B cell (primary cell): ENCODE data around the gene GRHPR. TPM values are rescaled to one million over a fixed set of nuclear protein-coding genes. Genes with fewer than 3 reads are reported as not detected.

Source experiments
- ATAC-seq: fragments of 200-7000 bp; cut with Tn5 transposase; one replicate; pipeline ENCODE4 v1.10.0; 2021; ENCODE audit warnings: low read depth, mild to moderate bottlenecking, moderate number of reproducible peaks, moderate library complexity
- CTCF ChIA-PET: fragments of 350-600 bp; sonication (Branson Sonifier 250); formaldehyde crosslinking; loops from one replicate; lab custom pipeline; 2021; ENCODE audit warnings: antibody characterized with exemption, inconsistent platforms; lab: Charles Lee
- POLR2A ChIA-PET: fragments of 350-600 bp; sonication (Branson Sonifier 250); formaldehyde crosslinking; loops from one replicate; lab custom pipeline; 2021; ENCODE audit warnings: antibody characterized with exemption; lab: Charles Lee
- DNase-seq: peaks from one replicate; pipeline ENCODE4 v3.0.0; 2013
- H2AFZ ChIP-seq: 2 replicates; pipeline ENCODE4 v1.6.1; 2012; ENCODE audit warnings: mild to moderate bottlenecking, low read depth, low read length; ENCODE audit not compliant: insufficient read depth, poor library complexity, severe bottlenecking
- H3K27ac ChIP-seq, 2 donors: 1 replicate in 1 of 2; 2 replicates in 1 of 2; pipeline ENCODE4 v1.5.1; 2012 to 2013; ENCODE audit warnings: low read length in 2 of 2, mild to moderate bottlenecking in 2 of 2, moderate library complexity in 1 of 2
- H3K27me3 ChIP-seq, 4 experiments: fragments of 200-600 bp in 1 of 4; sonication (generic) in 1 of 4; replicated peaks in 1 of 4; 1 replicate in 2 of 4; 2 replicates in 2 of 4; pipeline versions ENCODE4 v1.6.1 to v1.7.0; 2013 to 2016; ENCODE audit warnings: low read length in 3 of 4, mild to moderate bottlenecking in 2 of 4, mixed read lengths in 1 of 4, moderate library complexity in 1 of 4; ENCODE audit not compliant: insufficient read depth in 4 of 4, control insufficient read depth in 3 of 4; ENCODE audit errors: control extremely low read depth in 1 of 4
- H3K36me3 ChIP-seq, 2 experiments: replicated peaks in 1 of 2; 1 replicate in 1 of 2; 2 replicates in 1 of 2; pipeline versions ENCODE4 v1.6.1 to v1.7.1; 2013; ENCODE audit warnings: low read length in 1 of 2; ENCODE audit not compliant: insufficient read depth in 2 of 2, control insufficient read depth in 1 of 2; ENCODE audit errors: control extremely low read depth in 1 of 2, extremely low read depth in 1 of 2
- H3K4me1 ChIP-seq, 2 donors: fragments of 200-600 bp in 1 of 2; sonication (generic) in 1 of 2; 1 replicate in 1 of 2; 2 replicates in 1 of 2; pipeline versions ENCODE4 v1.5.1 to v1.6.1; 2013 to 2017; ENCODE audit warnings: low read length in 2 of 2; ENCODE audit not compliant: control insufficient read depth in 2 of 2, insufficient read depth in 2 of 2
- H3K4me2 ChIP-seq: replicated peaks from 2 replicates; pipeline ENCODE3; 2012; ENCODE audit warnings: mild to moderate bottlenecking, low read depth, low read length; ENCODE audit not compliant: poor library complexity, severe bottlenecking
- H3K4me3 ChIP-seq, 5 experiments: fragments of 200-600 bp in 1 of 5; sonication (generic) in 1 of 5; 1 replicate in 3 of 5; 2 replicates in 2 of 5; pipeline versions ENCODE4 v1.5.1 to v1.7.0; 2011 to 2016; ENCODE audit warnings: low read length in 4 of 5, mild to moderate bottlenecking in 4 of 5, low read depth in 2 of 5, control low read depth in 1 of 5, moderate library complexity in 1 of 5; ENCODE audit not compliant: insufficient read depth in 1 of 5; ENCODE audit errors: control extremely low read depth in 1 of 5, extremely low read depth in 1 of 5
- H3K79me2 ChIP-seq: fragments of 200-600 bp; sonication (generic); one replicate; pipeline ENCODE4 v1.6.0; 2016; ENCODE audit warnings: low read length; ENCODE audit not compliant: control insufficient read depth, insufficient read depth
- H3K9ac ChIP-seq: fragments of 200-600 bp; sonication (generic); 2 replicates; pipeline ENCODE4 v1.6.1; 2017; ENCODE audit warnings: mild to moderate bottlenecking, low read length, moderate library complexity
- H3K9me3 ChIP-seq, 3 donors: one replicate each; pipeline versions ENCODE4 v1.6.1 to v1.7.1; 2013; ENCODE audit warnings: low read length in 2 of 3; ENCODE audit not compliant: control insufficient read depth in 2 of 3, insufficient read depth in 1 of 3; ENCODE audit errors: control extremely low read depth in 1 of 3
- H4K20me1 ChIP-seq: 2 replicates; pipeline ENCODE4 v1.6.0; 2012; ENCODE audit warnings: mild to moderate bottlenecking, low read length; ENCODE audit not compliant: insufficient read depth, control insufficient read depth, poor library complexity, severe bottlenecking
- H3K27ac Mint-ChIP-seq: one replicate; pipeline ENCODE4 v1.8.0; 2021; ENCODE audit warnings: mixed read lengths
- H3K27me3 Mint-ChIP-seq: one replicate; pipeline ENCODE4 v1.8.0; 2021; ENCODE audit warnings: mixed read lengths
- H3K4me1 Mint-ChIP-seq: one replicate; pipeline ENCODE4 v1.8.0; 2021; ENCODE audit warnings: mixed read lengths
- H3K4me3 Mint-ChIP-seq: one replicate; pipeline ENCODE4 v1.8.0; 2021; ENCODE audit warnings: mixed read lengths
- H3K9me3 Mint-ChIP-seq: one replicate; pipeline ENCODE4 v1.8.0; 2022; ENCODE audit warnings: mixed read lengths; ENCODE audit not compliant: insufficient read depth
- CTCF ChIP-seq: fragments of 200-600 bp; IDR thresholded peaks from one replicate; pipeline ENCODE4 v1.8.0; 2022; ENCODE audit warnings: antibody characterized with exemption, mild to moderate bottlenecking
- EZH2 ChIP-seq: IDR thresholded peaks from 2 replicates; pipeline ENCODE4 v1.6.1; 2012; ENCODE audit warnings: borderline replicate concordance, low read depth, mild to moderate bottlenecking, moderate library complexity, low read length; ENCODE audit not compliant: insufficient read depth, poor library complexity, severe bottlenecking
- WGBS: methylation state at CpG from one replicate; pipeline ENCODE4 v1.1.5; 2013; ENCODE audit warnings: missing lambda C conversion rate; ENCODE audit not compliant: insufficient coverage; 5-methylcytosine and 5-hydroxymethylcytosine counted together
- intact Hi-C: fragments of 100-400 bp; cut with micrococcal nuclease; formaldehyde crosslinking; loops from one replicate; pipeline ENCODE4 v1.10.0; 2022
- polyA plus RNA-seq: library from polyadenylated mRNA; depleted of rRNA; stranded (reverse); fragments of >200 nt; gene quantifications from 2 replicates; pipeline ENCODE4 v1.2.3, GENCODE V29; 2012
- total RNA-seq, 2 donors: library from RNA; stranded (reverse); fragments of 120-200 nt in 1 of 2; gene quantifications; 1 replicate in 1 of 2; 2 replicates in 1 of 2; pipeline versions ENCODE4 v1.2.3 to v1.2.4, GENCODE V29; 2013 to 2022

The GRHPR gene
- total and polyA plus RNA-seq, 2 donors (not counting 1 experiment from before 2014, with no cell fraction given) = 121 to 138 TPM

DNA sequence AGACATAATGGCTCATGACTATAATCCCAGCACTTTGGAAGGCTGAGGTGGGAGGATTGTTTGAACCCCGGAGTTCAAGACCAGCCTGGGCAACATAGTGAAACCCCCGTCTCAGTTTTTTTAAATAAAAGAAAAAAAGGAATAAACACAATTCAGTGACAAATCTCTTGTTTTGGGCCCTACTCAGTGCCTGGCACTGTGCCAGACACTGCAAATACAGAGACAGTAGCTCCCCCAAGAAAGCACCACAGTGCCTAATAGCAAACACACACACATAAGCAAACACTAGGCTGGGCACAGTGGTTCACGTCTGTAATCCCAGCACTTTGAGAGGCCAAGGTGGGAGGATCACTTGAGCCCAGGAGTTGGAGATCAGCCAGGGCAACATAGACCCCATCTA lies 49.7 kb upstream of the GRHPR start:
- TF ChIP-seq CTCF = no peak
- Histone ChIP-seq H3K27ac (peak overlapping the region; percentile 25 to 78), H2AFZ (no peak overlapping the region), H4K20me1 (no peaks in the 10 kb centered on the region), H3K79me2 (no peaks in the 10 kb centered on the region), H3K4me2 (no peak overlapping the region), H3K9ac (no peak overlapping the region), H3K27me3 (no peaks in the 10 kb centered on the region), H3K4me3 (no peak overlapping the region), H3K36me3 (no peaks in the 10 kb centered on the region), H3K9me3 (peaks cover 0 to 6% (median 0%) of the 10 kb centered on the region in 3 donors), H3K4me1 (peaks cover 96 to 100% of the 10 kb centered on the region in 2 donors)
- Mint-ChIP-seq H3K27ac (peak overlapping the region; percentile 88), H3K4me3 (peak overlapping the region; percentile 70), H3K27me3 (no peaks in the 10 kb centered on the region), H3K9me3 (no peaks in the 10 kb centered on the region), H3K4me1 (peaks cover 89% of the 10 kb centered on the region)
- intact Hi-C loops = no loop called here
- CTCF ChIA-PET = interaction anchor here (0.6 to 12.0 kb wide), 10 partner anchors 10 to 500 kb away, joined by 3 to 139 read pairs (median 3); no protein-coding TSS in a partner anchor
- ATAC-seq (no peak), DNase-seq (no peak)
- POLR2A ChIA-PET = interaction anchor here (0.9 to 2.4 kb wide), 4 partner anchors 10 to 38 kb away, joined by 3 to 12 read pairs (median 6); no protein-coding TSS in a partner anchor
- whole genome bisulfite sequencing = 100% methylated on average over 1 of the region's 3 CpGs

DNA sequence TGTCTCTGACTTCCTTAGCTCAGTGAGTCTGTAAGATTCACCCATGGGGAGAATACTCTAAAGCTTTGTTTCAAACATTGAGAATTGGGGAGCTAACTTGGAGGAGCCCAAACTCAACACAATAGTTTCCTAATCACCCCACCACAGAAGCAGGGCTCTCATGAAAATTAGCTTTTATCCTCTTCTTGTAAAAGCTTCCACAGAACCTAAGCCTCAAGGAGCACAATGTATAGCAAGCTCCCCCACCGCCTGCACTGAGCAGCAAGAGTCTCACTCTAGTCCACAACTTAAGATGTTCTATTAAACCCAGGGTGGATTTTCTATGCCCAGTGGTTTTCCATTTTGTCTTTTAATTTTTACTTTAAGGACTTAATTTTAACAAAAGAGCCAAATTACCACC lies 48.9 kb upstream of the GRHPR start:
- WGBS = 80% methylated on average over 1 of the region's 1 CpG
- Mint-ChIP-seq H3K27ac (peak overlapping the region; percentile 88), H3K4me1 (peaks cover 91% of the 10 kb centered on the region), H3K9me3 (no peaks in the 10 kb centered on the region), H3K4me3 (peak overlapping the region; percentile 44), H3K27me3 (no peaks in the 10 kb centered on the region)
- peak overlapping the region; percentile 25 to 84 for H3K27ac ChIP-seq
- H3K4me2 ChIP-seq = peak overlapping the region; percentile 7
- ATAC-seq = no peak
- H3K79me2 ChIP-seq = no peaks in the 10 kb centered on the region
- POLR2A ChIA-PET = interaction anchor here (0.9 to 1.5 kb wide), 2 partner anchors 9 to 37 kb away, joined by 3 to 4 read pairs; no protein-coding TSS in a partner anchor
- H2AFZ ChIP-seq = no peak overlapping the region
- H3K9me3 ChIP-seq = no peaks in the 10 kb centered on the region
- H3K9ac ChIP-seq = no peak overlapping the region
- H3K4me1 ChIP-seq = peaks cover 99 to 100% of the 10 kb centered on the region in 2 donors
- H4K20me1 ChIP-seq = no peaks in the 10 kb centered on the region
- intact Hi-C loops = loop anchor here (2.0 kb wide), 2 partner anchors 91 to 339 kb away; partner anchors contain the start of genes PAX5 and ZBTB5
- DNase-seq = no peak
- no peak overlapping the region for H3K4me3 ChIP-seq
- CTCF ChIA-PET = interaction anchor here (0.6 to 12.0 kb wide), 13 partner anchors 9 to 518 kb away, joined by 3 to 139 read pairs (median 3); partner anchors contain the start of gene PAX5
- no peaks in the 10 kb centered on the region for H3K27me3 ChIP-seq
- TF ChIP-seq EZH2 (no peak), CTCF (no peak)
- no peaks in the 10 kb centered on the region for H3K36me3 ChIP-seq
